Spleen (tissue), 7 donors: ENCODE measurements around the gene ZMYND19.

Experiments used
- POLR2A ChIP-seq, 3 donors: fragments of 450-650 bp; IDR thresholded peaks; one replicate each; pipeline ENCODE4 v1.5.1; 2017; ENCODE audit warnings: antibody characterized with exemption in 3 of 3, mild to moderate bottlenecking in 1 of 3
- POLR2AphosphoS5 ChIP-seq, 3 donors: sonication (generic); formaldehyde crosslinking; IDR thresholded peaks; one replicate each; pipeline ENCODE4 v1.5.1; 2017; ENCODE audit warnings: antibody characterized with exemption in 3 of 3
- TF ChIP-seq, protein P1 (sequence below), 11 experiments: fragments of 200-600 bp in 7 of 11; fragments of 450-650 bp in 4 of 11; sonication (generic) in 4 of 11; IDR thresholded peaks in 8 of 11; conservative IDR thresholded peaks in 3 of 11; 1 replicate in 7 of 11; 2 replicates in 4 of 11; pipeline versions ENCODE4 v1.4.0 to v1.8.0; 2016 to 2021; ENCODE audit warnings: antibody characterized with exemption in 11 of 11, inconsistent platforms in 4 of 11, mild to moderate bottlenecking in 1 of 11
- donor health status: DM: no; HTN: no; CAD: no; lungs with moderate emphysema.
- donor health status: DM: no; HTN: no; CAD: no.
- donor health status: DM: no; HTN: no; CAD: no.

DNA sequence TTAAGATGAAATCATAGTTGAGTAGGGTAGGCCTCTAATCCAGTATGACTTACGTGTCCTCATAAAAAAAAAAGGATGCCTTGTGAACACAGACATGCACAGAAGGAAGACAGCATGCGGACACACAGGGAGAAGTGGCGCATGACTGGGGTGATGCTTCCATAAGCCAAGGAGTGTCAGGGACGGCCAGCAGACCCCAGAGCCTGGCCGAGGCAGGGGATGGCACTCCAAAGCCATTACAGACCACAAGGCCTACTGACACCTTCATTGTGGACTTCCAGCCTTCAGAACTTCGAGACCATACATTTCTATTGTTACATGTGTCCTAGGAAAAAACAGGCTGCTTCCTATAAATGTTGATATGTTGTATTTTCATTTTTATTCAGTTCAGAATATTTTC is 48.4 kb upstream of the ZMYND19 start:
- TF ChIP-seq, protein P1, sequence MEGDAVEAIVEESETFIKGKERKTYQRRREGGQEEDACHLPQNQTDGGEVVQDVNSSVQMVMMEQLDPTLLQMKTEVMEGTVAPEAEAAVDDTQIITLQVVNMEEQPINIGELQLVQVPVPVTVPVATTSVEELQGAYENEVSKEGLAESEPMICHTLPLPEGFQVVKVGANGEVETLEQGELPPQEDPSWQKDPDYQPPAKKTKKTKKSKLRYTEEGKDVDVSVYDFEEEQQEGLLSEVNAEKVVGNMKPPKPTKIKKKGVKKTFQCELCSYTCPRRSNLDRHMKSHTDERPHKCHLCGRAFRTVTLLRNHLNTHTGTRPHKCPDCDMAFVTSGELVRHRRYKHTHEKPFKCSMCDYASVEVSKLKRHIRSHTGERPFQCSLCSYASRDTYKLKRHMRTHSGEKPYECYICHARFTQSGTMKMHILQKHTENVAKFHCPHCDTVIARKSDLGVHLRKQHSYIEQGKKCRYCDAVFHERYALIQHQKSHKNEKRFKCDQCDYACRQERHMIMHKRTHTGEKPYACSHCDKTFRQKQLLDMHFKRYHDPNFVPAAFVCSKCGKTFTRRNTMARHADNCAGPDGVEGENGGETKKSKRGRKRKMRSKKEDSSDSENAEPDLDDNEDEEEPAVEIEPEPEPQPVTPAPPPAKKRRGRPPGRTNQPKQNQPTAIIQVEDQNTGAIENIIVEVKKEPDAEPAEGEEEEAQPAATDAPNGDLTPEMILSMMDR (IDR thresholded peaks at IDR 0.05 in 8 of 11, conservative IDR thresholded peaks at IDR 0.05 in 3 of 11), result no peak
- TF ChIP-seq POLR2AphosphoS5 (IDR thresholded peaks at IDR 0.05) (no peak), POLR2A (IDR thresholded peaks at IDR 0.05) (no peak)
